Hepatocyte (in vitro differentiated cells): ENCODE measurements around the gene C14orf119. TPM values are rescaled to one million over a fixed set of nuclear protein-coding genes. Genes with fewer than 3 reads are reported as not detected.
"Not testable (repeated sequence)": the region's sequence is repeated elsewhere in the genome, so short reads cannot be mapped to it uniquely, and the experiment has no call there.

ENCODE experiments used
- DNase-seq: peaks from one replicate; pipeline ENCODE4 v3.0.0-alpha.2; 2016; ENCODE audit warnings: low spot score
- H2AFZ ChIP-seq: fragments of 200-600 bp; sonication (generic); 2 replicates; pipeline ENCODE4 v1.6.0; 2016; ENCODE audit warnings: antibody characterized with exemption, mild to moderate bottlenecking
- H3K27ac ChIP-seq: fragments of 200-600 bp; sonication (generic); 2 replicates; pipeline ENCODE4 v1.5.1; 2016; ENCODE audit warnings: mild to moderate bottlenecking
- H3K27me3 ChIP-seq: fragments of 200-600 bp; sonication (generic); 2 replicates; pipeline ENCODE4 v1.6.1; 2016
- H3K36me3 ChIP-seq: fragments of 200-600 bp; sonication (generic); replicated peaks from 2 replicates; pipeline ENCODE4 v1.5.1; 2016; ENCODE audit warnings: low read depth; ENCODE audit not compliant: insufficient read depth
- H3K4me1 ChIP-seq: fragments of 200-600 bp; sonication (generic); 2 replicates; pipeline ENCODE4 v1.5.1; 2016; ENCODE audit warnings: mild to moderate bottlenecking, moderate library complexity; ENCODE audit not compliant: insufficient read depth
- H3K4me2 ChIP-seq: fragments of 200-600 bp; sonication (generic); 2 replicates; pipeline ENCODE4 v1.6.0; 2016
- H3K4me3 ChIP-seq: fragments of 200-600 bp; sonication (generic); 2 replicates; pipeline ENCODE4 v1.5.1; 2016; ENCODE audit warnings: mild to moderate bottlenecking
- H3K79me2 ChIP-seq: fragments of 200-600 bp; sonication (generic); 2 replicates; pipeline ENCODE4 v1.6.0; 2017; ENCODE audit warnings: mild to moderate bottlenecking
- H3K9me2 ChIP-seq: fragments of 200-600 bp; sonication (generic); replicated peaks from 2 replicates; pipeline ENCODE4 v1.6.0; 2017; ENCODE audit warnings: mild to moderate bottlenecking; ENCODE audit not compliant: insufficient read depth
- H3K9me3 ChIP-seq: fragments of 200-600 bp; sonication (generic); 2 replicates; pipeline ENCODE4 v1.5.1; 2016; ENCODE audit warnings: low read depth, mild to moderate bottlenecking
- H4K20me1 ChIP-seq: fragments of 200-600 bp; sonication (generic); 2 replicates; pipeline ENCODE4 v1.6.0; 2016; ENCODE audit warnings: mild to moderate bottlenecking; ENCODE audit not compliant: insufficient read depth, poor library complexity, severe bottlenecking
- CTCF ChIP-seq: fragments of 200-600 bp; sonication (generic); IDR thresholded peaks from 2 replicates; pipeline ENCODE4 v1.5.1; 2016; ENCODE audit warnings: antibody characterized with exemption, mild to moderate bottlenecking; ENCODE audit not compliant: poor library complexity
- EZH2 ChIP-seq: fragments of 200-600 bp; sonication (generic); IDR thresholded peaks from 2 replicates; pipeline ENCODE4 v1.6.1; 2016; ENCODE audit warnings: antibody characterized with exemption, mild to moderate bottlenecking, borderline replicate concordance
- EZH2phosphoT487 ChIP-seq: fragments of 200-600 bp; sonication (generic); IDR thresholded peaks from one replicate; pipeline ENCODE4 v1.6.1; 2018; ENCODE audit warnings: antibody characterized with exemption, mild to moderate bottlenecking, low read depth, moderate library complexity; ENCODE audit not compliant: unreplicated experiment, severe bottlenecking
- WGBS: methylation state at CpG from one replicate; pipeline ENCODE4 v1.1.6; 2016; ENCODE audit warnings: low lambda C conversion rate; ENCODE audit errors: missing lambda C conversion rate; 5-methylcytosine and 5-hydroxymethylcytosine counted together
- polyA plus RNA-seq: library from polyadenylated mRNA; unstranded; fragments of >200 nt; fragmentation: Nextera tagmentation; extraction: Ambion mirVana; gene quantifications from 2 replicates; pipeline ENCODE4 v1.2.1, GENCODE V29; 2016
- total RNA-seq: library from RNA; depleted of rRNA; stranded (reverse); fragments of >200 nt; gene quantifications from 2 replicates; pipeline ENCODE4 v1.2.3, GENCODE V29; 2014

C14orf119 gene
- total and polyA plus RNA-seq, 2 experiments from 2014 or later: 47.7 to 146 TPM

GRCh38 chr14:23104591-23105347, 9.5 kb downstream of the C14orf119 start, which contains the start of gene CIROP:
CIROP (minus strand) TSS chr14:23104989; CDS start chr14:23104920, 69 bp downstream.
- no peaks in the 10 kb centered on the region for H3K79me2 ChIP-seq
- WGBS: 40% methylated on average over 11 of the region's 11 CpGs
- no peaks in the 10 kb centered on the region for H3K36me3 ChIP-seq
- H3K4me3 ChIP-seq: no peak within 1 kb of the TSS
- no peaks in the 10 kb centered on the region for H4K20me1 ChIP-seq
- no peak within 1 kb of the TSS for H3K4me2 ChIP-seq
- no peaks in the 10 kb centered on the region for H3K9me2 ChIP-seq
- H3K4me1 ChIP-seq: no peaks in the 10 kb centered on the region
- H3K27me3 ChIP-seq: no peaks in the 10 kb centered on the region
- H2AFZ ChIP-seq: no peak within 1 kb of the TSS
- H3K9me3 ChIP-seq: no peaks in the 10 kb centered on the region
- H3K27ac ChIP-seq: no peak within 1 kb of the TSS
- DNase-seq: no peak
- TF ChIP-seq EZH2phosphoT487: no peak
- no peak for TF ChIP-seq CTCF
- no peak for TF ChIP-seq EZH2

GRCh38 chr14:23105348-23105824, 10.1 kb downstream of the C14orf119 start:
- WGBS: 84% methylated on average over 4 of the region's 4 CpGs

GRCh38 chr14:23106747-23107045, 11.4 kb downstream of the C14orf119 start:
- no peak for DNase-seq
- TF ChIP-seq CTCF: no peak
- no peak for TF ChIP-seq EZH2
- TF ChIP-seq EZH2phosphoT487: no peak

More at GRCh38 chr14:23105348-23105824, 10.1 kb downstream of the C14orf119 start:
- DNase-seq: no peak
- Histone ChIP-seq H3K9me2 (no peaks in the 10 kb centered on the region), H3K79me2 (no peaks in the 10 kb centered on the region), H3K9me3 (no peaks in the 10 kb centered on the region), H2AFZ (no peak overlapping the region), H3K4me1 (no peaks in the 10 kb centered on the region), H3K4me3 (no peak overlapping the region), H4K20me1 (no peaks in the 10 kb centered on the region), H3K27me3 (peaks cover 4% of the 10 kb centered on the region), H3K36me3 (no peaks in the 10 kb centered on the region), H3K4me2 (no peak overlapping the region), H3K27ac (no peak overlapping the region)
- TF ChIP-seq CTCF (no peak), EZH2 (no peak), EZH2phosphoT487 (no peak)

GRCh38 chr14:23107620-23108019, 12.3 kb downstream of the C14orf119 start:
- not testable (repeated sequence) for H3K4me1 ChIP-seq, H3K9me3 ChIP-seq, H3K79me2 ChIP-seq, DNase-seq, H4K20me1 ChIP-seq, H3K4me2 ChIP-seq, H3K9me2 ChIP-seq, H3K36me3 ChIP-seq, H2AFZ ChIP-seq, H3K27ac ChIP-seq, H3K4me3 ChIP-seq
- H3K27me3 ChIP-seq: peaks cover 13% of the 10 kb centered on the region
- WGBS: 70% methylated on average over 3 of the region's 5 CpGs

More at GRCh38 chr14:23106747-23107045, 11.4 kb downstream of the C14orf119 start:
- Histone ChIP-seq H3K27me3 (peaks cover 10% of the 10 kb centered on the region), H3K9me2 (no peaks in the 10 kb centered on the region), H3K9me3 (no peaks in the 10 kb centered on the region), H3K4me3 (no peak overlapping the region), H3K4me1 (no peaks in the 10 kb centered on the region), H3K79me2 (no peaks in the 10 kb centered on the region), H4K20me1 (no peaks in the 10 kb centered on the region), H3K36me3 (no peaks in the 10 kb centered on the region), H2AFZ (no peak overlapping the region), H3K27ac (no peak overlapping the region), H3K4me2 (no peak overlapping the region)

GRCh38 chr14:23108169-23108568, 12.9 kb downstream of the C14orf119 start:
- H3K4me1 ChIP-seq, H4K20me1 ChIP-seq, H3K36me3 ChIP-seq, H3K9me2 ChIP-seq, H3K9me3 ChIP-seq, H3K4me2 ChIP-seq, H2AFZ ChIP-seq, DNase-seq, H3K79me2 ChIP-seq, H3K4me3 ChIP-seq, H3K27ac ChIP-seq: not testable (repeated sequence)
- peaks cover 13% of the 10 kb centered on the region for H3K27me3 ChIP-seq
- 96% methylated on average over 24 of the region's 24 CpGs for WGBS
